ENCODE results near the gene IGFL3. TPM values are rescaled to one million over a fixed set of nuclear protein-coding genes. Genes with fewer than 3 reads are reported as not detected.

Gene IGFL3
- total RNA-seq, 1 donor from 2014 or later = not detected

- TF ChIP-seq CTCF (IDR thresholded peaks at IDR 0.05) = no peak
- intact Hi-C loops (cut with DNase I) = no loop called here
- no peak for DNase-seq (ENCODE audit: low spot score in 2 of 2)
- no peak overlapping the region for H3K4me3 ChIP-seq
- H3K9me3 ChIP-seq = no peaks in the 10 kb centered on the region
- H3K27ac ChIP-seq = peak overlapping the region; percentile 65 to 72
- H3K36me3 ChIP-seq = no peaks in the 10 kb centered on the region
- H3K27me3 ChIP-seq = no peaks in the 10 kb centered on the region
- H3K4me1 ChIP-seq = peaks cover 0 to 6% of the 10 kb centered on the region in 2 donors
Observed at GRCh38 chr19:46133101-46133627, 8.7 kb upstream of the IGFL3 start.

GRCh38 chr19:46132508-46133100, 8.1 kb upstream of the IGFL3 start:
- no peaks in the 10 kb centered on the region for H3K36me3 ChIP-seq
- H3K4me3 ChIP-seq = no peak overlapping the region
- H3K9me3 ChIP-seq = no peaks in the 10 kb centered on the region
- intact Hi-C loops (cut with DNase I) = no loop called here
- TF ChIP-seq CTCF (IDR thresholded peaks at IDR 0.05) = no peak
- peaks cover 0 to 6% of the 10 kb centered on the region in 2 donors for H3K4me1 ChIP-seq
- H3K27ac ChIP-seq = peak overlapping the region; percentile 65 to 72
- no peak for DNase-seq (ENCODE audit: low spot score in 2 of 2)
- no peaks in the 10 kb centered on the region for H3K27me3 ChIP-seq

- H3K27ac ChIP-seq = peak overlapping the region in 1 of 2 donors; percentile 72
- no peak for DNase-seq (ENCODE audit: low spot score in 2 of 2)
Observed at GRCh38 chr19:46131485-46132143, 7.1 kb upstream of the IGFL3 start.

GRCh38 chr19:46126086-46126580, 1.6 kb upstream of the IGFL3 start:
- H3K27ac ChIP-seq = no peak overlapping the region
- intact Hi-C loops (cut with DNase I) = no loop called here
- TF ChIP-seq CTCF (IDR thresholded peaks at IDR 0.05) = no peak

More at GRCh38 chr19:46131485-46132143, 7.1 kb upstream of the IGFL3 start:
- Histone ChIP-seq H3K36me3 (no peaks in the 10 kb centered on the region), H3K9me3 (no peaks in the 10 kb centered on the region), H3K4me3 (no peak overlapping the region), H3K4me1 (peaks cover 0 to 6% of the 10 kb centered on the region in 2 donors), H3K27me3 (no peaks in the 10 kb centered on the region)
- TF ChIP-seq CTCF (IDR thresholded peaks at IDR 0.05) = no peak
- intact Hi-C loops (cut with DNase I) = no loop called here

GRCh38 chr19:46125447-46125846, 959 bp upstream of the IGFL3 start:
- no peak for TF ChIP-seq CTCF (IDR thresholded peaks at IDR 0.05)
- no peaks in the 10 kb centered on the region for H3K27me3 ChIP-seq
- H3K27ac ChIP-seq = no peak overlapping the region
- no peaks in the 10 kb centered on the region for H3K9me3 ChIP-seq
- H3K36me3 ChIP-seq = no peaks in the 10 kb centered on the region
- DNase-seq (ENCODE audit: low spot score in 2 of 2) = no peak
- intact Hi-C loops (cut with DNase I) = no loop called here
- H3K4me3 ChIP-seq = no peak overlapping the region
- H3K4me1 ChIP-seq = no peaks in the 10 kb centered on the region

More at GRCh38 chr19:46126086-46126580, 1.6 kb upstream of the IGFL3 start:
- Histone ChIP-seq H3K4me1 (no peaks in the 10 kb centered on the region), H3K4me3 (no peak overlapping the region), H3K36me3 (no peaks in the 10 kb centered on the region), H3K27me3 (no peaks in the 10 kb centered on the region), H3K9me3 (no peaks in the 10 kb centered on the region)
- DNase-seq (ENCODE audit: low spot score in 2 of 2) = no peak

All from ascending aorta (tissue), 2 donors.